ENCODE measurements around the gene ZNF444.

Gene ZNF444

GRCh38 chr19:56125806-56126590 lies 15.1 kb upstream of the ZNF444 start:
- Mint-ChIP-seq H3K27ac (no peak overlapping the region), H3K27me3 (no peaks in the 10 kb centered on the region), H3K4me1 (ENCODE audit: low read depth) (peaks cover 14% of the 10 kb centered on the region), H3K9me3 (ENCODE audit: low read depth) (no peaks in the 10 kb centered on the region), H3K4me3 (no peak overlapping the region), H3K36me3 (no peaks in the 10 kb centered on the region)

- Mint-ChIP-seq H3K9me3 (ENCODE audit: low read depth) (no peaks in the 10 kb centered on the region), H3K27ac (no peak overlapping the region), H3K4me1 (ENCODE audit: low read depth) (peaks cover 8% of the 10 kb centered on the region), H3K27me3 (no peaks in the 10 kb centered on the region), H3K4me3 (no peak overlapping the region), H3K36me3 (no peaks in the 10 kb centered on the region)
Observed at GRCh38 chr19:56126983-56127780, 13.9 kb upstream of the ZNF444 start.

GRCh38 chr19:56130006-56130405 lies 11.1 kb upstream of the ZNF444 start:
- H3K9me3 Mint-ChIP-seq (ENCODE audit: low read depth): no peaks in the 10 kb centered on the region
- H3K4me1 Mint-ChIP-seq (ENCODE audit: low read depth): no peaks in the 10 kb centered on the region
- H3K27me3 Mint-ChIP-seq: no peaks in the 10 kb centered on the region
- no peak overlapping the region for H3K27ac Mint-ChIP-seq
- no peaks in the 10 kb centered on the region for H3K36me3 Mint-ChIP-seq
- H3K4me3 Mint-ChIP-seq: no peak overlapping the region

GRCh38 chr19:56131651-56132050 lies 9.4 kb upstream of the ZNF444 start:
- Mint-ChIP-seq H3K4me3 (no peak overlapping the region), H3K27ac (no peak overlapping the region), H3K4me1 (ENCODE audit: low read depth) (no peaks in the 10 kb centered on the region), H3K36me3 (no peaks in the 10 kb centered on the region), H3K9me3 (ENCODE audit: low read depth) (no peaks in the 10 kb centered on the region), H3K27me3 (no peaks in the 10 kb centered on the region)

- H3K27ac Mint-ChIP-seq: no peak overlapping the region
- H3K4me1 Mint-ChIP-seq (ENCODE audit: low read depth): no peaks in the 10 kb centered on the region
Observed at GRCh38 chr19:56132316-56132822, 8.7 kb upstream of the ZNF444 start.

GRCh38 chr19:56133858-56134653 lies 7.0 kb upstream of the ZNF444 start:
- H3K9me3 Mint-ChIP-seq (ENCODE audit: low read depth): no peaks in the 10 kb centered on the region
- H3K27ac Mint-ChIP-seq: no peak overlapping the region
- H3K4me1 Mint-ChIP-seq (ENCODE audit: low read depth): no peaks in the 10 kb centered on the region
- no peaks in the 10 kb centered on the region for H3K36me3 Mint-ChIP-seq
- H3K4me3 Mint-ChIP-seq: no peak overlapping the region
- H3K27me3 Mint-ChIP-seq: no peaks in the 10 kb centered on the region

More at GRCh38 chr19:56132316-56132822, 8.7 kb upstream of the ZNF444 start:
- H3K4me3 Mint-ChIP-seq: no peak overlapping the region
- no peaks in the 10 kb centered on the region for H3K9me3 Mint-ChIP-seq (ENCODE audit: low read depth)
- H3K36me3 Mint-ChIP-seq: no peaks in the 10 kb centered on the region
- no peaks in the 10 kb centered on the region for H3K27me3 Mint-ChIP-seq

GRCh38 chr19:56134654-56134921 lies 6.5 kb upstream of the ZNF444 start:
- no peaks in the 10 kb centered on the region for H3K27me3 Mint-ChIP-seq
- no peaks in the 10 kb centered on the region for H3K36me3 Mint-ChIP-seq
- no peaks in the 10 kb centered on the region for H3K9me3 Mint-ChIP-seq (ENCODE audit: low read depth)
- H3K27ac Mint-ChIP-seq: no peak overlapping the region
- H3K4me1 Mint-ChIP-seq (ENCODE audit: low read depth): peaks cover under 1% of the 10 kb centered on the region
- H3K4me3 Mint-ChIP-seq: no peak overlapping the region

- Mint-ChIP-seq H3K27me3 (no peaks in the 10 kb centered on the region), H3K4me1 (ENCODE audit: low read depth) (peaks cover 14% of the 10 kb centered on the region), H3K27ac (no peak overlapping the region), H3K4me3 (no peak overlapping the region), H3K9me3 (ENCODE audit: low read depth) (no peaks in the 10 kb centered on the region), H3K36me3 (no peaks in the 10 kb centered on the region)
Observed at GRCh38 chr19:56136362-56136761, 4.7 kb upstream of the ZNF444 start.

GRCh38 chr19:56137405-56137804 lies 3.7 kb upstream of the ZNF444 start:
- no peaks in the 10 kb centered on the region for H3K9me3 Mint-ChIP-seq (ENCODE audit: low read depth)
- no peaks in the 10 kb centered on the region for H3K36me3 Mint-ChIP-seq
- H3K4me3 Mint-ChIP-seq: no peak overlapping the region
- H3K27ac Mint-ChIP-seq: no peak overlapping the region
- no peaks in the 10 kb centered on the region for H3K27me3 Mint-ChIP-seq
- H3K4me1 Mint-ChIP-seq (ENCODE audit: low read depth): peaks cover 20% of the 10 kb centered on the region

GRCh38 chr19:56138069-56138468 lies 3.0 kb upstream of the ZNF444 start:
- Mint-ChIP-seq H3K27me3 (no peaks in the 10 kb centered on the region), H3K4me3 (no peak overlapping the region), H3K36me3 (no peaks in the 10 kb centered on the region), H3K27ac (no peak overlapping the region), H3K4me1 (ENCODE audit: low read depth) (peaks cover 22% of the 10 kb centered on the region), H3K9me3 (ENCODE audit: low read depth) (no peaks in the 10 kb centered on the region)

- no peaks in the 10 kb centered on the region for H3K9me3 Mint-ChIP-seq (ENCODE audit: low read depth)
- H3K27me3 Mint-ChIP-seq: no peaks in the 10 kb centered on the region
- H3K4me3 Mint-ChIP-seq: peak overlapping the region; percentile 89
- H3K36me3 Mint-ChIP-seq: no peaks in the 10 kb centered on the region
- peaks cover 34% of the 10 kb centered on the region for H3K4me1 Mint-ChIP-seq (ENCODE audit: low read depth)
- peak overlapping the region; percentile 90 for H3K27ac Mint-ChIP-seq
Observed at GRCh38 chr19:56139847-56140582, 1.1 kb upstream of the ZNF444 start.

- Mint-ChIP-seq H3K27ac (peak overlapping the region; percentile 80), H3K27me3 (no peaks in the 10 kb centered on the region), H3K36me3 (no peaks in the 10 kb centered on the region), H3K4me3 (peak overlapping the region; percentile 89), H3K4me1 (ENCODE audit: low read depth) (peaks cover 34% of the 10 kb centered on the region), H3K9me3 (ENCODE audit: low read depth) (no peaks in the 10 kb centered on the region)
Observed at GRCh38 chr19:56141417-56141993, 418 bp downstream of the ZNF444 start.

GRCh38 chr19:56142087-56142787 lies 1.1 kb downstream of the ZNF444 start:
- H3K27me3 Mint-ChIP-seq: no peaks in the 10 kb centered on the region
- peak overlapping the region; percentile 80 for H3K27ac Mint-ChIP-seq
- no peaks in the 10 kb centered on the region for H3K9me3 Mint-ChIP-seq (ENCODE audit: low read depth)
- no peaks in the 10 kb centered on the region for H3K36me3 Mint-ChIP-seq
- peaks cover 34% of the 10 kb centered on the region for H3K4me1 Mint-ChIP-seq (ENCODE audit: low read depth)
- H3K4me3 Mint-ChIP-seq: peak overlapping the region; percentile 88

All from activated naive CD8-positive, alpha-beta T cell (primary cell).